Kasumi-1 (cell line): ENCODE measurements around the gene ARSK.

Source experiments
- DNase-seq, 2 experiments: peaks; one replicate each; lab custom pipeline; 2025; lab: John Stamatoyannopoulos, UW

ARSK gene

DNA sequence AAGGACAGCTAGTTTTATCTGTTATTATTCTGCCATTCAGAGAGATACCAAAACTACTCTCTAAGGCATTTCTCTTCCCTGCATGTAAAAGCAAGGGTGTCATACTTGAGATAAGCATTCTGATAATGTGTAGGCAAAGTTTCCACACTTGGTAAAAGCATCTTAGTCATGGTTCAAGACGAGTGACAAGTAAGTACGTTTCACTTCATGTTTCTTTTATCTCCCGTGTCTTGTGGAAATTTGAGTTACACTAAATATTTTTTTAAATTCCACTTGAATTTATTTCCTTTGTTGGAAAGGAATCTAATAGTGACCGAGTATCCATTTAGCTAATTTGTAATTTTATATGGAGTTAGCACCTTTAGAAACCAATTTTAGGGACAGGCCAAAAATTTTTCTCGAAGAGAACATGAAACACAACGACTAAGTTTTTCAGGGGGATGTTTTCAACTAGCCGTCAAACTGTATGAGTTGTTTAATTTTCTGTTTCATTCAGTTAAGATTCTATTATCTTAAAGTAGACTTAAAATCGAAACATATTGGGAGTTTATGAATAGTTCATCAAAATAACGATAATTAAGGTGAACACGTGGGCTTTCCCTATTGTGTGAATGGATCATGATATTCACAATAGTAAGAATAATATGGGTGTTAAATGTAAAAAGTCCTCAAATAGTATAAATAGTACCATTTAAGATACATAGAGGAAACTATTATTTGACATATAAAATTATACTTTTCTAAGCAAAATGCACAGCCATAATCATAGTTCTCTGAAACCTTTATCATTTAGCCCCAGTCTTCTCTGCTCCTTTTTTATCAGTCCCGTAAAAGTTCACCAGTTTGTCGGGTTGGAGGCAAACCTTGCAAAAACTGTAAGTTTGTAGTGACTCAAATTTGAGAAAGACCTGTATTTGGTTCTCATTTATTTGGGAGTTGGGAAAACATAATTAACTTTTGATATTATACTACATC lies 93.3 kb downstream of the ARSK start:
- DNase-seq: no peak

DNA sequence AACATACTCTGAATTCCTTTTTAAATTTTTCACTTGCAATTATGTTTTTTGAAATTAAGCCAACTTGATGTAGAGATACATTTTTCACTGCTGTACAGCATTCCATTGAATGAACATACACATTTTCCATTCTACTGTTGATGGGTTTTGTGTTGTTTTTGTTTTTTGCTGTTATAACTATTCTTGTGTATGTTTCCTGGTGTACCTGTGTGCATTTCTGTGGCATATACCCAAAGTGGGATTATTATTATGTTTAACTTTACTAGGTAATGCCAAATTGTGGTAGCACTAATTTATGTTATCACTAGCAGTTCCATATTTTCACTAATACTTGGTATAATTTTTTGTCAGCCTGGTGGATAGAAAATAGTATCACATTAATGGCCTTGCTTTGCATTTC lies 94.4 kb downstream of the ARSK start:
- no peak for DNase-seq

DNA sequence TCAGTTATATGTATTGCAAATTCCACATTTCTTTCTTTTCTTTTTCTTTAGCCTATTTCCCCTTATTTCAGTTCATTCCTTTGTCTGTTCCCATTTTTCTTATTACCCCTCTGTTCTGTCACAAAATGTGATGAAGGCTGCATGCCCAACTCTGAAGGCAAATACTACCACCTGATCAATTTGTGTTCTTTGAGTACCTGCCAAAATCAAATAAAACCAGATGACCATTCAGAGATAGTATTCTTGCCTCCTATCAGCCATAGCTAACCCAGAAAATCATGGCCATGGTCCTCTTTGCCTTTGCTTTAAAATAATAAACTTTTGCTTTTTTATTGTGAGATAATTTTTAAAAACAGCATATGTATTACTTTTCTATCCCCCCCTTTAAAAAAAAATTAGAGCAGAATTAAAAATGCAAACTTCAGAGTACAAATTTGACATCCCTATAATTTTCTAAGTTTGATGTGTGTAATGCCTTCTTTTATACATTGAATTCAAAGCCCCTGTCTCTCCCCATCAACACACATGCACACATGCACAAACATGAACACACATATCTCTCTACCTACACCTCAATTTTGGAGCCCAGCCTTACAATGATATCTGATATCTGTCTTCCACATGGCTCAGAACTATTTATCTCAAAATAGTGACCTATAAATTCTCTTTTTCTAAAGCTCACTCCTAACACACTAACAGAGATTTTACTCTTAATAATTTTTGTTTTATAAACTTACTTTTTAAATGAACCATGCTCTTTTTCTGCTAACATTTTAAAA lies 95.1 kb downstream of the ARSK start:
- DNase-seq: no peak

DNA sequence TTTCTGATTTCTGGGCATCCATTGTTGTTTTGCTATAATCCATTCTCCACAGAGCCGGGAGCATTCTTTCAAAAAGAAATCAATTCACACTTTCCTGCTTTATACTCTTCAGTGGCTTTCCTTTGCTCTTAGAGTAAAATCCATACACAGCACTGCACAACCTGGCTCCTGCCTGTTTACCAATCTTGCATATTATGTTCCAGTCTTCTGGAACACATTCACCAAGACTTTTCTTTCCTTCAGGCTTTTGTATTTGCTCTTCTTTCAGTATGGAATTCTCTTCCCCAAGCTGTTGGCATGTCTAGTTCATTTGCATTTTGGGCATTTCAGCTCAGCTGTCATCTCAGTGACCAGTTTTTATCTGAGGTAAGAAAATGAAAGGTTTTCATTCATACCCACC lies 97.9 kb downstream of the ARSK start:
- no peak for DNase-seq

DNA sequence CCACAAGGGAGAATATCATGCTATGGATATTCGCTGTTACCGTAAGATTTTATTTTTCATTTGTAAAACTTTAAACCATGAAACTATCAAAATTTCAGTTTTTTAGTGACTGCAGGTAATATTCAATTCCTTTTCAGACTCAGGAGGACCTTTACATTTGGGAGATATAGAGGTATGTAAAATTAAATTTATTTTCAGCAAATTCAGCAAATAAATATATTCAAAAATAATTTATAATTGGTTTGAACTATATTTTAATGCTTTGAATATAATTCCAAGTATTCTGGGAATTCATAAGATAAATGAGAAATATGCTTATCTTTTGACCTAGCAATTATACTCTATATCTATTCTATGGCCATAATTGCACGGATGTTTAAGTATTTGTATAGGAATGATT lies 99.3 kb downstream of the ARSK start:
- no peak for DNase-seq
